PFSK-1 (cell line): ENCODE data around the gene FAM118A.

Experiments
- SIN3A ChIP-seq: IDR thresholded peaks from 2 replicates; pipeline ENCODE4 v1.6.1; 2012; ENCODE audit warnings: mild to moderate bottlenecking, low read length, moderate library complexity, borderline replicate concordance; ENCODE audit not compliant: insufficient read depth
- TF ChIP-seq, protein P1 (sequence below), 2 experiments: IDR thresholded peaks; 2 replicates each; pipeline versions ENCODE4 v1.6.1 to v1.8.0; 2011 to 2012; ENCODE audit warnings: low read depth in 2 of 2, low read length in 2 of 2, control low read depth in 1 of 2, inconsistent platforms in 1 of 2, mild to moderate bottlenecking in 1 of 2, moderate library complexity in 1 of 2; ENCODE audit not compliant: insufficient read depth in 1 of 2

DNA sequence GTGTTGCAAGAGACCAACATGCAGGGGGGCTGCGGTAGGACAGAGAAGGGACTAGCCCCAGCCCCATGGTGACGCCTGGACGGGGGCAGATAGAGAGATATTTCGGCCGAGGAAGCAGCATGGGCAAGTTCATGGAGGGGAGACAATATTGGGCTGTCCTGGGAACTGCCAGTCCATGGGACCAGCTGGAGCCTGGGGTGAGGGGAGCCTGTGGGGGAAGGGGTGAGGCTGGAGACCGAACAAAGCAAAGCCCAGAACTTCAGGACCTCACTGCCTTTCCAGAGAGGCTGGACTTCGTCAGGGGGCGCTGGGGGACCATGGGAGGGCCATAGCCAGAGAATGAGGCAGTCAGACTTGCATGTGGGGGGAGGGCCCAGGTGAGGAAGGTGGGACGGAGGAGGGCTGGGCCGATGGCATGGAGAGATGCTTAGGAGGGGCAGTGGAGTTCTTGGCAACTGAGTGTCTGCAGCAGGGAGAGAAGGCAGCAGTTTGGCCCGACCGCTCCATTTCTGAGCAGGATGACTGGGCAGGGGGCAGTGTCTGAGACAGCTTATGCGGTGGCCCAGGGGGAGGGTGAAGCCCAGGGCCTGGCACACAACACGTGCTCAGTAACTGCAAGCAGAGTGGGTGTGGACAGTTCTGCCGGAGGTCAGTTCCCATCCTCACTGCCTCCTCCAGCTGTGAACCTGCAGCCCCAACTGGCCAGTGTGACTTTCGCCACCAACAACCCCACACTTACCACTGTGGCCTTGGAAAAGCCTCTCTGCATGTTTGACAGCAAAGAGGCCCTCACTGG, 24.3 kb upstream of the FAM118A start:
- TF ChIP-seq, protein P1, sequence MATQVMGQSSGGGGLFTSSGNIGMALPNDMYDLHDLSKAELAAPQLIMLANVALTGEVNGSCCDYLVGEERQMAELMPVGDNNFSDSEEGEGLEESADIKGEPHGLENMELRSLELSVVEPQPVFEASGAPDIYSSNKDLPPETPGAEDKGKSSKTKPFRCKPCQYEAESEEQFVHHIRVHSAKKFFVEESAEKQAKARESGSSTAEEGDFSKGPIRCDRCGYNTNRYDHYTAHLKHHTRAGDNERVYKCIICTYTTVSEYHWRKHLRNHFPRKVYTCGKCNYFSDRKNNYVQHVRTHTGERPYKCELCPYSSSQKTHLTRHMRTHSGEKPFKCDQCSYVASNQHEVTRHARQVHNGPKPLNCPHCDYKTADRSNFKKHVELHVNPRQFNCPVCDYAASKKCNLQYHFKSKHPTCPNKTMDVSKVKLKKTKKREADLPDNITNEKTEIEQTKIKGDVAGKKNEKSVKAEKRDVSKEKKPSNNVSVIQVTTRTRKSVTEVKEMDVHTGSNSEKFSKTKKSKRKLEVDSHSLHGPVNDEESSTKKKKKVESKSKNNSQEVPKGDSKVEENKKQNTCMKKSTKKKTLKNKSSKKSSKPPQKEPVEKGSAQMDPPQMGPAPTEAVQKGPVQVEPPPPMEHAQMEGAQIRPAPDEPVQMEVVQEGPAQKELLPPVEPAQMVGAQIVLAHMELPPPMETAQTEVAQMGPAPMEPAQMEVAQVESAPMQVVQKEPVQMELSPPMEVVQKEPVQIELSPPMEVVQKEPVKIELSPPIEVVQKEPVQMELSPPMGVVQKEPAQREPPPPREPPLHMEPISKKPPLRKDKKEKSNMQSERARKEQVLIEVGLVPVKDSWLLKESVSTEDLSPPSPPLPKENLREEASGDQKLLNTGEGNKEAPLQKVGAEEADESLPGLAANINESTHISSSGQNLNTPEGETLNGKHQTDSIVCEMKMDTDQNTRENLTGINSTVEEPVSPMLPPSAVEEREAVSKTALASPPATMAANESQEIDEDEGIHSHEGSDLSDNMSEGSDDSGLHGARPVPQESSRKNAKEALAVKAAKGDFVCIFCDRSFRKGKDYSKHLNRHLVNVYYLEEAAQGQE (IDR thresholded peaks at IDR 0.05; ENCODE audit: insufficient read depth in 1 of 2, low read depth in 2 of 2, low read length in 2 of 2), result no peak
- no peak for TF ChIP-seq SIN3A
